ENCODE results near the gene SLCO3A1. TPM values are rescaled to one million over a fixed set of nuclear protein-coding genes. Genes with fewer than 3 reads are reported as not detected.
"Not testable (repeated sequence)": the region's sequence is repeated elsewhere in the genome, so short reads cannot be mapped to it uniquely, and the experiment has no call there.

Gene SLCO3A1
- total RNA-seq, 2 experiments from 2014 or later: 4.2 to 4.8 TPM

DNA sequence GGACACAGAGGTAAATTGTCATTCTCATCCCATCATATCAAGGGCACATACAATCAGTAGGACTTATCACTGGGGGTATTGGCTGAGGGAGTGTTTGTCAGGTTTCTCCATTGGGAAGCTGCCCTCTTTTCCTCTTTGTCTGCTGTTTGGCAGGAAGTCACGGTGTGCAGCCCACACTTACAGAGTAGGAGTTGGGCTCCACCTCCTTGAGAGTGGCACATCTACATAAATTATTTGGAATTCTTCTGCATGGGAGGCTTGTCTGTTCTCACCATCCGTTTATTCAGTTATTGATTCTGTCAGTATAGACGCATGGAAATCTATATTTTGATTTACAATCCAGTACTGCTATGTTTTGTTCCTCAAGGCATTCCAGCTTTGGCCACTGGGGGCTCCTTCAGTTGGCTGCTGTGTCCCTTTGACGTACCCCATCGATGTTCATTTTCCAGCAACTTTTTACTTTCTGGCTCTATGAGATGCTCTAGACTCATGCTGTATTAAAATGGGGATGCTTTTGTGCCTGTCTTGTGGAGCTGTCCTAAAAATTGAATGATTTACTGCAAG is 200.3 kb downstream of the SLCO3A1 start:
- POLR2A ChIA-PET: interaction anchor here (0.8 kb wide), 1 partner anchor 13 kb away, joined by 3 read pairs; no protein-coding TSS in a partner anchor
- CTCF ChIA-PET: interaction anchor here (0.6 kb wide), 1 partner anchor 556 kb away, joined by 3 read pairs; no protein-coding TSS in a partner anchor
- H3K27me3 Mint-ChIP-seq: no peaks in the 10 kb centered on the region
- DNase-seq: no peak
- no peak for ATAC-seq
- no peak overlapping the region for H3K4me3 Mint-ChIP-seq
- H3K9me3 Mint-ChIP-seq: no peaks in the 10 kb centered on the region
- TF ChIP-seq, protein P1, sequence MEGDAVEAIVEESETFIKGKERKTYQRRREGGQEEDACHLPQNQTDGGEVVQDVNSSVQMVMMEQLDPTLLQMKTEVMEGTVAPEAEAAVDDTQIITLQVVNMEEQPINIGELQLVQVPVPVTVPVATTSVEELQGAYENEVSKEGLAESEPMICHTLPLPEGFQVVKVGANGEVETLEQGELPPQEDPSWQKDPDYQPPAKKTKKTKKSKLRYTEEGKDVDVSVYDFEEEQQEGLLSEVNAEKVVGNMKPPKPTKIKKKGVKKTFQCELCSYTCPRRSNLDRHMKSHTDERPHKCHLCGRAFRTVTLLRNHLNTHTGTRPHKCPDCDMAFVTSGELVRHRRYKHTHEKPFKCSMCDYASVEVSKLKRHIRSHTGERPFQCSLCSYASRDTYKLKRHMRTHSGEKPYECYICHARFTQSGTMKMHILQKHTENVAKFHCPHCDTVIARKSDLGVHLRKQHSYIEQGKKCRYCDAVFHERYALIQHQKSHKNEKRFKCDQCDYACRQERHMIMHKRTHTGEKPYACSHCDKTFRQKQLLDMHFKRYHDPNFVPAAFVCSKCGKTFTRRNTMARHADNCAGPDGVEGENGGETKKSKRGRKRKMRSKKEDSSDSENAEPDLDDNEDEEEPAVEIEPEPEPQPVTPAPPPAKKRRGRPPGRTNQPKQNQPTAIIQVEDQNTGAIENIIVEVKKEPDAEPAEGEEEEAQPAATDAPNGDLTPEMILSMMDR (IDR thresholded peaks at IDR 0.05): peak; percentile 18
- H3K27ac Mint-ChIP-seq: no peak overlapping the region
- no peaks in the 10 kb centered on the region for H3K4me1 Mint-ChIP-seq (ENCODE audit: low read depth)
- no peaks in the 10 kb centered on the region for H3K36me3 Mint-ChIP-seq (ENCODE audit: low read depth)
- intact Hi-C loops (cut with micrococcal nuclease): no loop called here

DNA sequence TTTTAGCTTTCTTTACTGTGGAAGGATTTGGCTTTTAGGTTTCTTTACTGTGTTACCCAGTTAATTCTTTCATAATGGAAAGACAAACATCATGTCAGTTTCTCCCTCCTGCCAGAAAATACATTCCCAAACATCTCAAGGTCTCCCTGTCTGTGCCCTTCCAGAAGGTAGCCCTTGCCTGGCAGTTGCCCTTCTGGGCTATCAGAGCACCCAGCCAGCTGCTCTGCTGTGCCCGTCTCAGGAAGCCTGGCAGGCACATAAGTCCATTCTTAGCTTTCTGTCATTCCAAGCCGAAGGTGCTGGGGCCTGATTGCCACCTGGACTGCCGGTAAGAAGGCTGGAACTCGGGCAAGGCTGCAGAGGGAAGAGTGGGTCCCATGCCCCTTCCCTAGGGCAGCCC is 203.4 kb downstream of the SLCO3A1 start:
- ATAC-seq: no peak
- Mint-ChIP-seq H3K27me3 (no peaks in the 10 kb centered on the region), H3K4me1 (ENCODE audit: low read depth) (no peaks in the 10 kb centered on the region), H3K4me3 (no peak overlapping the region), H3K27ac (no peak overlapping the region), H3K9me3 (no peaks in the 10 kb centered on the region), H3K36me3 (ENCODE audit: low read depth) (no peaks in the 10 kb centered on the region)
- ChIA-PET CTCF (interaction anchor here (1.0 kb wide), 1 partner anchor 351 kb away, joined by 3 read pairs; no protein-coding TSS in a partner anchor), POLR2A (interaction anchor here (1.4 kb wide), 1 partner anchor 9 kb away, joined by 4 read pairs; no protein-coding TSS in a partner anchor)
- intact Hi-C loops (cut with micrococcal nuclease): no loop called here
- TF ChIP-seq, protein P1 (IDR thresholded peaks at IDR 0.05): no peak
- DNase-seq: no peak

DNA sequence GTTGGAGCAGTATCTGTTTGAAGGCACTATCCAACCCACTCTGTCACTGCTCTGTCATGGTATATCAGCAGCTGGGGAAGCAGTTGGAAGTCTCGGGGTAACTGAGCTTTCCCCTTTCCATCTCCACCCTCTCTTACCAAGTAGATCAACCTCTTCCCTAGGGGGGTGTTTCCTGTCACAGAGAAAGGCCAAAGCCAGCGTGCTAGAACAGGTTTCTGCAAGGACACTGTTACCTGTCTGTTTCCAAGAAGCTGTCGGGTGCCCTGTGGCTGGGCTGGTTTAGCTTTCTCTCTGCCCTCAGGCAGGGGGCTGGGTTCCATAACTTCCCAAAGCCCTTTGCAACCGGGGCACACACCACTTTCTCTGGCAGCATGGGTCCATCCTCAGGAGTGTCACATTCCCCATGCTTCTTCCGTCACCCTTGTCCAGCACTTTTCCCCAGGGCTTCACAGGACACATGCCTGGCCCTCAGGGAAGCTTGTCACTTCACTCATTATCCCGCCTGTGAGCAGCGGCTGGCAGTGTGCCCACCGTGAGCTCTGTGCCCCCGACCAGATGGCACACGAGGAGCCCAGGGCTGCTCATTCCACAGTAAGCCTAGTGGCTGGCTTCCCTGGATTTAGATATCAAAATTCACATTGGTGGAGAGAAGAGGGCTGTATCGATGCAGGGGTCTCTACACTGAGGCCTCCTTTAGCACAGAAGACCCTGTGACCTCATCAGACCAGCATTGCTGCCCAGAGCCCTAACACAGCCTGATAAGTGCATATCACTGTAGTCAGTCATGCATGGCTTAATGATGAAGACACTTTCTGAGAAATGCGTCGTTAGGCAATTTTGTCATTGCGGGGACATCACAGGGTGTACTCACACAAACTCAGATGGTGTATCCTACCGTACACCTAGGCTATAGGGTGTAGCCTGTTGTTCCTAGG is 205.8 kb downstream of the SLCO3A1 start:
- Mint-ChIP-seq H3K4me1 (ENCODE audit: low read depth) (no peaks in the 10 kb centered on the region), H3K36me3 (ENCODE audit: low read depth) (no peaks in the 10 kb centered on the region), H3K9me3 (no peaks in the 10 kb centered on the region), H3K27me3 (no peaks in the 10 kb centered on the region), H3K27ac (no peak overlapping the region), H3K4me3 (no peak overlapping the region)
- ATAC-seq (no peak), DNase-seq (no peak)
- TF ChIP-seq, protein P1 (IDR thresholded peaks at IDR 0.05): no peak
- intact Hi-C loops (cut with micrococcal nuclease): no loop called here
- ChIA-PET POLR2A (no interaction called here), CTCF (no interaction called here)

DNA sequence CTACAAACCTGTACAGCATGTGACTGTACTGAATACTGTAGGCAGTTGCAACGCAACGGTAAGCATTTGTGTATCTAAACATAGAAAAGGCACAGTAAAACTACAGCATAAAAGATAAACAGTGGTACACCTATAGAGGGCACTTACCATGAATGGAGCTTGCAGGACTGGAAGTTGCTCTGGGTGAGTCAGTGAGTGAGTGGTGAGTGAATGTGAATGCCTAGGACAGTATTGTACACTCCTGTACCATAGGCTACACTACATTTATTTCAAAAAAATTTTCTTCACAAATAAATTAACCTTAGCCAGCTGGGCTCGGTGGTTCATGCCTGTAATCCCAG is 206.4 kb downstream of the SLCO3A1 start:
- H3K36me3 Mint-ChIP-seq (ENCODE audit: low read depth); H3K4me3 Mint-ChIP-seq; H3K27ac Mint-ChIP-seq; POLR2A ChIA-PET; ATAC-seq; H3K27me3 Mint-ChIP-seq; intact Hi-C loops (cut with micrococcal nuclease); CTCF ChIA-PET; DNase-seq; H3K9me3 Mint-ChIP-seq; H3K4me1 Mint-ChIP-seq (ENCODE audit: low read depth): not testable (repeated sequence)

DNA sequence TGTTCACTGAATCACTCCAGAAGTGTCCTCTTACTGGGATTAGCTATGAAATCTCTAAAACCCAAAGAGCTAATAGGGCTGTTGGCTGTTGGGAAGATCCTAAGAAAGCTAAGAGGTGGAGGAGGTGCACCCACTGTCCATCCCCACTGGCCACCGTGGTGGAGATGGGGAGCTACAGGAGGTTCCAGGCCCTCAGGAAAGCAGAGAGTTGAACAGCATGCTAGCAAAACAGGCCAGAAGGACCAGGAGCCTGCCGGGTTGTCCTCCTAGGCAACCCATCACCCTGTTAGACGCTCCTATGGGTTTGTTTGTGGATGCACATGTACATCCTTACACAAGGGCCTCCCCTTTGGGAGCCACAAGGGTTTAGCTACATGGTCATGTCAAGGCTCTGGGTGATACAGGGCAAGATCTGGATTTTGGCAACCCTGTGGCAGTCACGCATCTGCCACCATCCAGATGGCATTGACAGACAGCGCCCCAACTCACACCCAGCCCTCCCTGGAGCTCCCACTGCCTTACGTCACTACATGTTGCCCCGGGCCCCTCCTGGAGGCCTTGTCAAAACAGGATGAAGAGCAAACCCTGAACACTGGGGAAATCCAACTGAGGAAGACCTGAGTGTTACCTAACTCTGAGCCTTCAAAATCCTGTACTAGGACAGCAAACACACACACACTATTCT is 208.1 kb downstream of the SLCO3A1 start:
- intact Hi-C loops (cut with micrococcal nuclease): no loop called here
- Mint-ChIP-seq H3K4me1 (ENCODE audit: low read depth) (no peaks in the 10 kb centered on the region), H3K27ac (no peak overlapping the region), H3K4me3 (no peak overlapping the region), H3K27me3 (no peaks in the 10 kb centered on the region), H3K9me3 (no peaks in the 10 kb centered on the region), H3K36me3 (ENCODE audit: low read depth) (no peaks in the 10 kb centered on the region)
- ATAC-seq (no peak), DNase-seq (no peak)
- POLR2A ChIA-PET: no interaction called here
- TF ChIP-seq, protein P1 (IDR thresholded peaks at IDR 0.05): no peak
- CTCF ChIA-PET: interaction anchor here (1.4 kb wide), 1 partner anchor 30 kb away, joined by 4 read pairs; no protein-coding TSS in a partner anchor

All from activated CD8-positive, alpha-beta T cell treated with anti-CD3 and anti-CD28 coated beads for 36 hours (primary cell).